Raji (cell line): Measurements from ENCODE around the gene ADAMTS18.

Experiments used
- POLR2A ChIP-seq: IDR thresholded peaks from 2 replicates; pipeline ENCODE4 v1.6.1; 2011; ENCODE audit warnings: low read depth, low read length, control low read depth; ENCODE audit not compliant: insufficient read depth

The ADAMTS18 gene

GRCh38 chr16:77434530-77435271 lies at the start of gene ADAMTS18:
TSS of gene ADAMTS18 (minus strand) at chr16:77435034. CDS start at chr16:77434695, 339 bp downstream.
- no peak for TF ChIP-seq POLR2A

GRCh38 chr16:77480681-77481315 lies 46.0 kb upstream of the ADAMTS18 start:
- no peak for TF ChIP-seq POLR2A

- no peak for TF ChIP-seq POLR2A
These were observed 37.4 kb upstream of the ADAMTS18 start for GRCh38 chr16:77472262-77472661.

- no peak for TF ChIP-seq POLR2A
These were observed 36.0 kb upstream of the ADAMTS18 start for GRCh38 chr16:77470851-77471250.

GRCh38 chr16:77469634-77470033 lies 34.8 kb upstream of the ADAMTS18 start:
- no peak for TF ChIP-seq POLR2A

GRCh38 chr16:77468831-77469230 lies 34.0 kb upstream of the ADAMTS18 start:
- TF ChIP-seq POLR2A, result no peak

GRCh38 chr16:77467821-77468335 lies 33.0 kb upstream of the ADAMTS18 start:
- no peak for TF ChIP-seq POLR2A

GRCh38 chr16:77462894-77463293 lies 28.1 kb upstream of the ADAMTS18 start:
- TF ChIP-seq POLR2A, result no peak

- no peak for TF ChIP-seq POLR2A
These were observed 24.9 kb upstream of the ADAMTS18 start for GRCh38 chr16:77459534-77460254.

- TF ChIP-seq POLR2A, result no peak
These were observed 22.2 kb upstream of the ADAMTS18 start for GRCh38 chr16:77457046-77457445.

- no peak for TF ChIP-seq POLR2A
These were observed 17.4 kb upstream of the ADAMTS18 start for GRCh38 chr16:77452243-77452642.

- no peak for TF ChIP-seq POLR2A
These were observed 16.1 kb upstream of the ADAMTS18 start for GRCh38 chr16:77450790-77451487.

- TF ChIP-seq POLR2A, result no peak
These were observed 14.4 kb upstream of the ADAMTS18 start for GRCh38 chr16:77449208-77449607.

- no peak for TF ChIP-seq POLR2A
These were observed 10.5 kb upstream of the ADAMTS18 start for GRCh38 chr16:77445324-77445723.

- no peak for TF ChIP-seq POLR2A
These were observed 9.3 kb upstream of the ADAMTS18 start for GRCh38 chr16:77444147-77444460.
